IPS-NIHi11 (cell line): ENCODE measurements around the gene FAM20A.
A peak's percentile ranks its signal among the peaks of the same experiment; 100 is the strongest.
"Not testable (repeated sequence)": the region's sequence is repeated elsewhere in the genome, so short reads cannot be mapped to it uniquely, and the experiment has no call there.

Source experiments
- DNase-seq: peaks from one replicate; pipeline ENCODE4 v3.0.0; 2012; ENCODE audit warnings: mixed read lengths, low spot score

The FAM20A gene

GRCh38 chr17:68519911-68520310 is 81.3 kb downstream of the FAM20A start:
- DNase-seq: no peak

GRCh38 chr17:68519051-68519450 is 82.1 kb downstream of the FAM20A start:
- not testable (repeated sequence) for DNase-seq

- no peak for DNase-seq
Observed at GRCh38 chr17:68518063-68518815, 82.9 kb downstream of the FAM20A start.

- not testable (repeated sequence) for DNase-seq
Observed at GRCh38 chr17:68517605-68518004, 83.6 kb downstream of the FAM20A start.

GRCh38 chr17:68516732-68517131 is 84.4 kb downstream of the FAM20A start:
- no peak for DNase-seq

- DNase-seq: no peak
Observed at GRCh38 chr17:68514831-68515635, 86.1 kb downstream of the FAM20A start.

- no peak for DNase-seq
Observed at GRCh38 chr17:68513932-68514331, 87.2 kb downstream of the FAM20A start.

- peak; percentile 29 for DNase-seq
Observed at GRCh38 chr17:68512960-68513474, 88.2 kb downstream of the FAM20A start.

GRCh38 chr17:68512247-68512959 is 88.8 kb downstream of the FAM20A start, which contains the start of gene PRKAR1A:
PRKAR1A (plus strand) TSS chr17:68512430; CDS start chr17:68515400, 2,970 bp downstream.
- DNase-seq: peak; percentile 95

GRCh38 chr17:68511671-68512246 is 89.4 kb downstream of the FAM20A start:
- DNase-seq: peak; percentile 77

- DNase-seq: no peak
Observed at GRCh38 chr17:68511254-68511670, 89.9 kb downstream of the FAM20A start.

GRCh38 chr17:68509141-68510057 is 91.8 kb downstream of the FAM20A start:
- DNase-seq: no peak

GRCh38 chr17:68507576-68507975 is 93.6 kb downstream of the FAM20A start:
- no peak for DNase-seq

- DNase-seq: no peak
Observed at GRCh38 chr17:68505951-68506350, 95.2 kb downstream of the FAM20A start.

GRCh38 chr17:68501074-68501473 is 100.1 kb downstream of the FAM20A start:
- DNase-seq: no peak

- no peak for DNase-seq
Observed at GRCh38 chr17:68499587-68499986, 101.6 kb downstream of the FAM20A start.

GRCh38 chr17:68498479-68499326 is 102.5 kb downstream of the FAM20A start:
- DNase-seq: no peak

- no peak for DNase-seq
Observed at GRCh38 chr17:68497885-68498319, 103.3 kb downstream of the FAM20A start.

- no peak for DNase-seq
Observed at GRCh38 chr17:68495081-68495480, 106.1 kb downstream of the FAM20A start.
